Activated T-helper 1 cell treated with Interleukin-2 at 50 U/mL for 16 hours (primary cell): ENCODE results near the gene AJUBA.
"Not testable (repeated sequence)": the region's sequence is repeated elsewhere in the genome, so short reads cannot be mapped to it uniquely, and the experiment has no call there.

ENCODE experiments used
- DNase-seq: peaks from one replicate; pipeline ENCODE4 v3.0.0-alpha.2; 2020; ENCODE audit warnings: low read depth

Gene AJUBA

GRCh38 chr14:22979748-22980392 is 2.5 kb downstream of the AJUBA start:
- DNase-seq, result no peak

GRCh38 chr14:22978981-22979671 is 3.2 kb downstream of the AJUBA start:
- DNase-seq, result no peak

GRCh38 chr14:22978487-22978837 is 3.9 kb downstream of the AJUBA start:
- DNase-seq, result no peak

- no peak for DNase-seq
Observed at GRCh38 chr14:22977684-22978486, 4.5 kb downstream of the AJUBA start.

- DNase-seq, result no peak
Observed at GRCh38 chr14:22977434-22977683, 5.0 kb downstream of the AJUBA start.

- no peak for DNase-seq
Observed at GRCh38 chr14:22976620-22977433, 5.5 kb downstream of the AJUBA start.

GRCh38 chr14:22974530-22975313 is 7.6 kb downstream of the AJUBA start:
- DNase-seq, result no peak

GRCh38 chr14:22973217-22974032 is 8.9 kb downstream of the AJUBA start:
- peak; percentile 10 for DNase-seq

- DNase-seq, result no peak
Observed at GRCh38 chr14:22972313-22972930, 9.9 kb downstream of the AJUBA start.

- no peak for DNase-seq
Observed at GRCh38 chr14:22971152-22971551, 11.2 kb downstream of the AJUBA start.

GRCh38 chr14:22966783-22967269 is 15.5 kb downstream of the AJUBA start:
- DNase-seq, result no peak

- DNase-seq, result not testable (repeated sequence)
Observed at GRCh38 chr14:22965916-22966782, 16.2 kb downstream of the AJUBA start.

GRCh38 chr14:22962061-22962676 is 20.2 kb downstream of the AJUBA start:
- no peak for DNase-seq

- DNase-seq, result no peak
Observed at GRCh38 chr14:22955702-22956569, 26.4 kb downstream of the AJUBA start.

GRCh38 chr14:22952418-22952817 is 29.9 kb downstream of the AJUBA start:
- DNase-seq, result no peak

GRCh38 chr14:22951795-22952194 is 30.6 kb downstream of the AJUBA start:
- not testable (repeated sequence) for DNase-seq

GRCh38 chr14:22945642-22946041 is 36.7 kb downstream of the AJUBA start:
- no peak for DNase-seq

GRCh38 chr14:22939684-22940083 is 42.7 kb downstream of the AJUBA start:
- no peak for DNase-seq
